Measurements from ENCODE around the gene TSPAN14.

The TSPAN14 gene

DNA sequence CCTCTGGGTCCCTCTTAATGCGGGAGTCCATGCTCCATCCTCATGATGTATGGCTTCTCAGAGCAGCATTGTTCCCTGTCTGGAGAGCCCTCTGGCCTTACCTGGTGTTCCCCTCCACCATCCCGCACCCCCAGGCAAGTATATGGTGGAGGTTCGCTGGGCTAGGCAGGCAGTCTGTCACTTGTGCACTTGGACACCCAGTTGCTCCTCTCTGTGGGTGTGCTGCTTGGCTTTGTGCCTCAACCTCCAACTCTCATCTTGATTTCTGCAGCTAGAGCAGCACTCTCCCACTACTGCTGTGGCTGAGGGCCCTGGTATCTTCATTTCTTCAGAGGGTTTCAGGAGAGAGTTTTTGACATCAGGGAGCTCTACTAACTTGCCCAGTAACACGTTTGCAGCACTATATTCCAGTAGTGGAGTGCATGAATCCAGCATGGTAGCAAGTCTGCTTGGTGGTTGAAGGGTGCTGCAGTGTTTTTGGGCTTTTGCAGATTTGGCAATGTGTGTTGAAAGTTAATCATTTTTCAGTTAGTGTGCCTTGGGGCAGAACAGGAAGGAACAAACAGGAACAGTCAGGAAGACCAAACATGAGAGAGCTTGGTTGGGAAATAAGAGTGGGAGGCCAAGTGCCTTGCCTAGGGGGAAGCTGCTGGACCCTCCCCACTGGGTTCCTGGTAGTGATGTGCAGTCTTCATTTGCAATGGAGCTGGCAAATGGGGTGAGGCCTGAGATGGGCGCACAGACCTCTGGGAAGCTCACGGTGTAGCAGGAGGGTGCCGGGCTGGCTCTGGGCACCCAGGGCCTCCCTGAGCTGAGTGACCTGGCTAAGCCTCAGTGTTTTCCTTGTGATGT lies 37.4 kb downstream of the TSPAN14 start:
- DNase-seq: no peak

DNA sequence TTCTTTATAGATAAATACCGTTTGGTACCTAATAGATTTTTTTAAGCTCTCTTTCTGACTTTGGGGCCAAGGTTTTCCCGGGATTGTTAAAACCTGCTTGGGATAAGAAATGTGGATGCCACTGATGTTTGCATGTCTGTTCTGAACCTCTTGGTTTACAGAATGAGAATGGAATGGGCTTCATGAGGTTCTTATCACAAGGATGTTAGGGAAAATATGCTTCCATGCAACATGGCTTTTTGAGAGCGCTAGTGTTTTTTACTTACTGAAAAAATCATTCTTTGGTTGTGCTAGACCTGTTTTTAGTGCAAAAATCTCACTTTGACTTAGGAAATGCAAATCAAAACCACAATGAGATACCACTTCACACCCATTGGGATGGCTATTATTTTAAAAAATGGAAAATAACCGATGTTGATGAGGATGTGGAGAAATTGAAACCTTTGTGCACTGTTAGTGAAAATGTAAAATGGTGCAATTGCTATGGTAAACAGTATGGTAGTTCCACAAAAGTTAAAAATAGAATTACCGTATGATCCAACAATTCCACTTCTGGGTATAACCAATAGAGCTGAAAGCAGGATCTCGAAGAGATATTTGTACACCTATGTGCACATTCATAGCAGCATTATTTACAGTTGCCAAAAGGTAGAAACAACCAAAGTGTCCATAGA lies 38.9 kb downstream of the TSPAN14 start:
- DNase-seq: no peak

DNA sequence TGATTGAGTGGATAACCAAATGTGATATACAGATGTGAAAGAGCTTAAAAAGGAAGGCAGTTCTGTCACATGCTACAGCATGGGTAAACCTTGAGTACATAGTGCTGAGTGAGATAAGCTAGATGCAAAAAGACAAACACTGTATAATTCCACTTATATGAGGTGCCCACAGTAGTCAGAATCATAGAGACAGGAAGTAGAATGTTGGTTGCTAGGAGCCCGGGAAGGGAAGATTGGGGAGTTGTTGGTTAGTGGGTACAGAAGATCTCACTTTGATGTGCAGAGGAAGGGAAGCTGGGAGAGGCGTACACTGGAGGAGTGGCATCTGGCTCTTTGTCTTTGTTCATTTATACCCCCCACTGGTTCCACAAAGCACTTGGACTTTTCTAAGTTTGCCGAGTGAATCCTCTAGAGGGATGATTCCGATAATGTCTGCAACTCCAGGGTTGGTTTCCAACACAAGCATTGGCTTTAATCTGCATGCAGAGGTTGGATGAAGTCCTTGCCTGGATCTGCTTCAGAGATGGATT lies 39.5 kb downstream of the TSPAN14 start:
- DNase-seq: peak in 1 of 5 donors; percentile 37

DNA sequence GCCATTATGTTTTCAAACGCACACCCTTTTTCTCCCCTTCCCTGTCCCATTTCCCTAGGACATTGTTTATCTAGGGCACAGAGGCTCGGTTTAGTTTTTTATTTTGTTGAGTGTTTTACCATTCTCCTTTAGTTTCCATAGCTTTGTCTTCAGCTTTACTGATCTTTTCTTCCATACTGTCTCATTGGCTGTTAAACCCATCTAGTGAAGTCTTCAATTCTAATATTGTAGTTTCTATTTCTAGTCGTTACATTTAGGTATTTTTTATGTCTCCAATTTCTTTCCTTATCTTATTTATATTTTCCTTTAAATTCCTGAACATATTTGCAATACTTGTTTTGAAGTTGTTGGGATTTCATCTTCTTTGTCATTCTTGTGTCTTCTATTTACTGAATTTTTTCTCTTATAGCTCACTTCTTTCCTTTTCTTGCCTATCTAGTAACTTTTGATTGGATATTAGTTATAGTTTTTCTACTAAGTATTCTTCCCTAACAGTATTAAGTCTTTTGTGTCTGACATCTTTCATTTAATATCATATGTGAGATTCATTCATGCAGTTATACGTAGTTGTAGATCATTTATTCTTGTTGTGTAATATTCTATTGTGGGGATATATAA lies 42.6 kb downstream of the TSPAN14 start:
- no peak for DNase-seq

DNA sequence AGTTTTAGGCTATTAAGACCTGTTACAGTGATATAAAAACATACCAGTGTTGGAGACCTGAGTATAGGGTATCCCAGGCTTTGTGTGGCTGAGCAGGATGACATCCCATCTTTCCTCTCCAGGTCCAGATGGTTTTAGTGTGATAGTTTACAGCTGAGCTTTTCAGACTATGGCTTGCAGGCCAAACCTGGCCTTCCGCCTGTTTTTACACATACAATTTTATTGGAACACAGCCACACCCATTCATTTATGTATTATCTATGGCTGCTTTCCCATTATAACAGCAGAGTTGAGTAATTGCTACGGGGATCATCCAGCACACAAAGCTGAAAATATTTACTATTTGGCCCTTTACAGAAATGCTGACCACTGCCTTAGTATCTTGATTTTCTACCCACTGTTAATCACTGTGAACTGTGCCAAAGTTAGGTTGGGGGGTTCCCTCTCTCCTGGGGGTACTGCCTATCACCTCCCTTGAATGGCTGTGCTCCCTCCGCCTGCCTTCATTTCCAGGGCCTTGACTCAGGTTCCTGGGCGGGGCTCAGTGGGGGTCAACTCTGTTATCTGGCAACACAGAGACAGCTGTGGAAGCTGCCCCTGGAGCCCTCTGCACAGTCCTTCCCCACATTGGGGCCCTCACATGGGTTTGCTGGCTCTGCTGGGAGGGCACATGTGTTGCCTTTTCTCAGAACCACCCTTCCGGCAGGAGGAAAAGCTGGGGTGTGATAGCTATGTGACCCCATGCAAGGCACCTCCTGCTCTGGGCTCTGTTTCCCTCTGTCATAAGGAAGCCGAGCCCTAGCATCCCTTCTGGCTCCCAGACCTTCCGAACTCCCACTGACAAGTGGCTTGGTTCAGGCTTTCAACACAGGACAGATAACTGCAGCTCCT lies 43.3 kb downstream of the TSPAN14 start:
- DNase-seq: peak in 1 of 5 donors; percentile 63

DNA sequence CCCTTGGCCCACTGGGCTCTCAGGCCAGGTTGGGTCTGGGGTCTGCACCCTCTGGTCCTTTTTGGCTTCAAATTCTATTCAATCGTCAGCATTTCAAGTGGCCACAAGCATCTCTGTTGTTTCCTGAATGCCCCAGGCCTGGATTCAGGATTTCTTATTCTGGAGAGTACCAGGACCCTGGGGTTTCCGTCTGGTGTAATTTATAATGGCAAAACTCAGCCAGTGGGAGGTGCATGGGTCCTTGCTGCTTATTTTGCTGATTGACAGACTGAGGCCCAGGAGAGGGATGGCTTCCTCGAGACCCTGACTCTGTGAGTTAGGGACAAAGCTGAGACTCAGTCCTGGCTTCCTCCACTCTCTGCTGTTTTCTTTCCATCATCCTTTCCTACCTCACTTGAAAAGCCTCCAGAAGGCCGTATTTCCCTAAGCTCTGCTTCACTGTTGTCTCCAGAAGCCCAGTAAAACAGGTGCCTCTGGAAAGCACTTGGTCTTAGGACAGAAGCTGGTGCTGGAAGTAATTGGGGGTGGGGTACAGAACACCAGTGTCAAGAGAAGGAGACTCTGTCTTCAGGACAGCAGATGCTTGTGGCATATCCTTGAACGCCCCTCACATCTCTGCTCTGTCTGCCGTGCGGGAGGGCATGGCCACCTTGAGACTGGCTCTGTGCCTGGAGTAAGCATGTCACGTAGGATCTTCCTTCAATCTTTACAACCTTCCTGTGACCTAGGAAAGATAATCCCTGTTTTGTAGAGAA lies 44.1 kb downstream of the TSPAN14 start:
- no peak for DNase-seq

DNA sequence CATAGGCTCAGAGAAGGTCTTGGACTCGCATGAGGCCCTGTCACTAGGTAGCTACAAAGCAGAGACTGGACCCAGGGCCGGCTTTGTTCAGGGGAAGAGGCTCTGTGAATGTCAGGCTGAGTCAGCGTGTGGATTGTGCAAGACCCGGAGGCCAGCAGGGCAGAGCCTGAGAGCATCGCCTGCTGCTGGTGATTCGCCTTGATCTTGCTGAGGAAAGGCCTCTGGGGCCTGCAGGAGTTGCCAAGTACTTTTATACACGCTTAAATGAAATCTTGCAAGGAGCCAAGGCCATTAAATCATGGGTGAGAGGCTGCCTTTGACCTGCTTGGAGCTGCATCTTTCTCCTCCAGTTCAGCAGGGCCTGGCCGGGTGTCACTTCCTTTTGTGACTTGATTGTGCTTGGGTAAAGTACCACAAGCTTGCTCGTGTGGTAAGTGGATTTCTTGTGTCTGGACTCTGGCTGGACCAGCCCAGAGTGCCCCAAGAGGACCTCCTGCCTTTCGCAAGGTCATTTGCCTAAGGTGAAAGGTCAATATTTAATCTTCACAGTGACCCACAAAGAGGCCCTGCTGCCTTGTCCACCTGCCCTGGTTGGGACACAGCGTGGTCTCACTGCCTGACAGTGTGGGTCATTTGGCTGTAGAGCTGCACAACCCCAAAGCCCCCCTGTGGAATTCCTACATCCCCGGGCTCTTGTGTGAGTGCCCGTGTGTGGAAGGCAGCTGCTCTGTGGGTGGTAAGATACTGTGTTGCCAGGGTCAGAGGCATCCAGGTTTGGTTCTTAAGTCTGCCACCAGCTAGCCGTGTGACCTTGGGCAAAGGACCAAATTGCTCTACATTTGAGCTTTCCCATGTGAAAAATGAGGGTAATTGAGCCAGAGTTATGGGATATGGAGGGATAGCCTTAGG lies 45.0 kb downstream of the TSPAN14 start:
- peak in 1 of 5 donors; percentile 74 for DNase-seq

DNA sequence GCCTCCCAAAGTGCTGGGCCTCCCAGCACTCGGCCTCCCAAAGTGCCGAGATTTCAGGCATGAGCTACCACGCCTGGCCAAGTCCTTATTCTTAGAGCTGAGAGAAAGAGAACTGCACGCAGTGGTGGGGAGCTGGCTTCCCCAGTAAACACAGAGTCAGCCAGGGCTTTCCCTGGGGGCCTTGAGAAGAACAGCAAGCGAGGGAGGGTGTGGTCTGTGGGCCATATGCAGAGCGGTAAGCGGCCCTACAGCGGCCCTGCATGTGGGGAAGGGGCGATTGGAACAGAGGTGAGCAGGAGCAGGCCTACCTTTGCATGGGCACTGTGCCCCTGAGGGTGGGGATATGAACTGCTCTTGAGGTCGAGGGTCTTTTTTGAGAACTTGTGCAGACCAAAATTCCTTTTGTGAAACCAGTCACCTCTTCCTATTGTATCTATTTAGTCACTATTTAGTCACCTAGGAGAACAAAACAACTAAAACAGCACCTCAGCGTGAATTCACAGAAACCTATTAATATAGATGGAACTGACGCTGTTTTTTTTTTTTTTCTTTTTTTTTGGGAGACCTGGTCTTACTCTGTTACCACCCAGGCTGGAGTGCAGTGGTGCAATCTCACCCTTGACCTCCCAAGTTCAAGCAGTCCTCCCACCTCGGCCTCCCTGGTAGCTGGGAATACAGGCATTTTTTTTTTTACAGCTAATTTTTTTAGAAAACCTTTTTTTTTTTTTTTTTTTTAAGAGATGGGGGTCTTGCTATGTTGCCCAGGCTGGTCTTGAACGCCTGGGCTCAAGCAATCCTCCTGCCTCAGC lies 46.7 kb downstream of the TSPAN14 start:
- no peak for DNase-seq

DNA sequence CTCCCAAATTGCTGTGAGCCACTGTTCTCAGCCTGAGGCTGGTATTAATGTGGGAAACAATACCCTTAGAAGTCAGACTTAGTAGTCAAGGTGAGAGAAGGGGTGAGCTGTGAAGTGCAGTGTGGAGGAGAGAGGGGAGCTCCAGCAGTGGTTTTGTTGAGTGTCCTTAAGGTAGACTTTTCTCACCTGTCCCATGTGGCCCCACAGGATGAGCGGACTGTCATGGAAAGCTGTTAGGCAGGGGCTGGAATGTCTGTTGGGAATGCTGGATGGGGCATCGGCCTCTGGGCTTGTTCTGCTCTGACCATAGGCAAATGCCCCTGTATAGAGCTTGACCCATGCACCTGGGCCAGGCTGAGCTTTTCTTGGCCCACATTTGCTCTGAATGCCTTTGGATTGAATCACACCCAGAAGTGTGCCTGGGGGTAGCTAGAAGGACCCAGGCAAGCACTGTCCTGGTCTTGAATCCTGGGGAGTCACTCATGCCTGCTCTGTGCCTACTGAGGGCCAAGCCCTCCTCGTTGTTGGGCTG lies 47.3 kb downstream of the TSPAN14 start:
- no peak for DNase-seq

DNA sequence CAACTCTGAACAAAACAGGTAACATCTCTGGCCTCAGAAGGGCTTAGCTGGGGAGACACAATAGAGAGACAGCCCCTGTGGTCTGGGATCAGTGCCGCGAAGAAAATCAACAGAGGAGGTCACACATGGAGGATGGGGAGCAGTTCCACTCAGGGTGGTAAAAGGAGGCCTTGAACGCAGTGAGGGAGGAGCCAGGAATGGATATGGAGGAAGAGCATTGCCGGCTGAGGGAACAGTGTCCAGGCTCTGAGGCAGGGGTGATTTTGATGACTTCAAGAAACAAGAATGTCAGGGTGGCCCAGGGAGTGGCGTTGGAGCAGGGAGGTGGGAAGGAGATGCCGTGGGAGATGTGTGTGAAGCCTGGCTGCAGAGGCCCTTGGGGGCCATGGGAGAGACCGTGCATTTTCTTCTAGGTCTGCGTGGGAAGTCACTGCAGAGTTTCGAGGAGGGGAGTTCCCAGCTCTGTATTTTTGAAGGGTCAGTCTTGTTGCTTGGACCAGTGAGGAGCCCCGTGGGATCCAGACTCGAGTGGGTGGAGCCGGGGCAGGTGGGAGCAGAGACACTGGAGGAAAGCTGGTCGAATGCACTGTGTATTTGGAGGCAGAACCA lies 47.9 kb downstream of the TSPAN14 start:
- DNase-seq: no peak

DNA sequence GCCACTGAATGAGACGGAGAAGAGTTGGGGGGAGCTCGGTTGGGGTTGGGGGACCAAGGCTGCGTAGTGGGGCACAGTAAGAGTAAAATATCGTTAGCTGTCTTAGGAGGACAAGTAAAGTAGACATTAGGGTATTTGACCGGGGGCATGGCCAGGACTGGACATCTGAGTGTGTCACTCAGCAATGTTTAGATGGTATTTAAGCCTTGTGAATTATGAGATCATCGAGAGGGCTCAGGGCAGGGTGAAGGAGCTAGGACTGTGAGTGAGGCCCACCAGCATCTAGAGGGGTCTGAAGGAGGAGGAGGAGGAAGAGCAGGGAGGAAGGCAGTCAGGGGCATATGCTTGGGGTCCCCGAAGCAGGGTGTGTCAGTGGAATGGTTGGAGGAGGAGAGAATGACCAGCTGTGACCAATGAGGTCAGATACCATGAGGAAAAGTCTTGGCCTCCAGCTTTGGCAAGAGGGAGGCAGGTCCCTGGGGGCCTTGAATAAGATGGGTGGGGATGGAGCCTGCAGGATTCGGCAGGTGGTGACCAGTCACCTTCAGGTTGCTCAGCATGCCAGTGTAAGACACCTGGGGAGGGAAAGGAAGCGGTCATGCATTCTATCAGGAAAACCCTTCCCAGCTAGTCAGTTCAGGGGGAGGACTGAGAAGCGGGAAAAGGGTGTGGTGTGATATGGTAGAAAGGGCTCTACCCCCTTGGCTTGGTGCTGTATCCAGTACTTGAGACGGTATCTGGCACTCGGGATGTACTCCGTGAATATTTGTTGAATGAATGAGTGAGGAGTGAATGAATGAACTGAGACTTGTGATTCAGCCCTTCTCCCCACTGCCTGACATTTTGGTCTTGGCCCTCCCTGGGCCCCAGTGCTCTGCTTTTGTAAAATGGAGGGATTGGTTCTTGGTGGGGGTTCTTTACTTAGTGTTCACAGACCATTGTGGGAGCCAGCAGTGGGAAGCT lies 48.8 kb downstream of the TSPAN14 start:
- DNase-seq: no peak

DNA sequence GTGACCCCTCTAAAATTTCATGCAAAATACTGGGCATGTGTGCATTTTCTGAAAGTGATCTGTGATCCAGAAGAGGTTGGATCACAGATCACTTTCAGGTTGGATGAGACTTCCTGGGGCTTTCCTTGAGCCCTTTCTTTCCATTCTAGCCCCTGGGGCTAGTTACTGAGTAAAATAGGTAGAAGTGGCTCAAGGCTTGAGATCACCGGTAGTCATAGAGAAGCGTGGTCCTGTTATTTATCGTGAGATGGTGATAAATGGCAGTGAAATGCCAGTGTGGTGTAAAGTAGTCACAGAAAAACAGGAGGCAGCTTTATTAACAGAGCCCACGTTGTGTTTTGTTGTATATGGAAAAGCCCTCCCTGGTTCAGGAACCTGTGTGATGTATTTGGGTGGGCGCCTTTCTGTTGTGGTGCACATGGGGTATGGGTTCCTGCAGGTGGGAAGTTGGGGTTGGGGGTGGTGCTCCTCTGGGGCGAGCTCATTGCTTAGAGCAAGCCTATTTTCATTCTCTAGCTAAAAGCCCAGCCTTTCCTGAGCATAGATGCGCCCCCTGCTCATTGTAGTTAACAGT lies 49.6 kb downstream of the TSPAN14 start:
- no peak for DNase-seq

DNA sequence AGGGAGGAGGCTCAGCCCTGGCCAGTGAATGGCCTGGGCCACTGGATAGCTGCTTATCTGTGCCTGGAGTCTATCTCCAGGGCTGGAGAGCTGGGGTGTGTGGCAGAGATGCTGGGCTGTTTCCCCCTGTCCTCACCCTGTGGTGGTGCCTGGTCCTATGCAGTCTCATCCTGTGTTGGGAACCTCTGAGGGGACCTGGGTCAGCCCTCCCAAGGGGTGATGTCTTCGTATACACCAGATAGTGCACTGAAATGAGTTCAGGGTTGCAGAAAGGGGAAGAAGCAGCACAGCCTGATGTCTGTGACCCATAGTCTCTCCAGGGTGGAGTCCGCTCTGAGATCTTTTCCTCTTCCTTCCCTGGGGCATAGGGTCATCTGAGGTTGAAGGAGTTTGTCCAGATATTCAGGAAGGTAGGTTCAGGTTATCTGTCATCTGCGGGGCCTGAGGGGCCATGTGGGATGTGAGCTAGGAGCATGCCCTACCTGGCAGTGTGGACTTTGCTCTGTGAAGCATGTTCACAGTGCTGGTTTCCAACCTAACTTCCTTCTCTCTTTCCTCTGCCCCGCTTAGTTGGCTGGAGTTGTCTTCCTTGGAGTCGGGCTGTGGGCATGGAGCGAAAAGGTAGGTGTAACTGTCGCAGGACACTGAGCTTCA lies 50.2 kb downstream of the TSPAN14 start:
- DNase-seq: no peak

DNA sequence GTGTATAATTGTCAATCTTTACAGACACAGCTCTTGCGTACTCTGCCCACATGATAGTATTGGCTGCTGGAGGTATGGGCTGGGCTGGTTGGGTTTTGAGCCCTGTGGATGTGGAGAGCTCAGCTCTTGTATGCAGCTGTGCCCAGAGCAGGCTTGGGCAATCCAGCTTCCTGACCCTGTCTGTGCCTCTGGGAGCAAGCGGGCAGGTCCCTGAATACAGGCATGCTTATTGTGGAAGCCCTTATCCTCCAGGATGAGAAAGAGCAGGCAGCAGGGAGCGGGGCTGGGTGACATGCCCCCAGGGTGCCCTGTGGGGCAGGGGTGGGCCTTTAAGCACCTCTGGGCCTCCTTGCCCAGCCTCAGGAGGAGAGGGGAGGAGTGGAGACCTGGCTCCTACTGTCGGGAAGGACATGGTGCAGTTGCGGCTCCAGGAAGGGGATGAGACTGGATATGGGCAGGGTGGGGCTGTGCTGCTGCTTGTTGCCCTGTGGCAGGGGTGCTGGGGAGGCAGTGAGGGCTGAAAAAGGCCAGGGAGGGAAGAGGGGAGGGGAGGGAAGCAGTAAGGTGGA lies 50.9 kb downstream of the TSPAN14 start:
- no peak for DNase-seq

DNA sequence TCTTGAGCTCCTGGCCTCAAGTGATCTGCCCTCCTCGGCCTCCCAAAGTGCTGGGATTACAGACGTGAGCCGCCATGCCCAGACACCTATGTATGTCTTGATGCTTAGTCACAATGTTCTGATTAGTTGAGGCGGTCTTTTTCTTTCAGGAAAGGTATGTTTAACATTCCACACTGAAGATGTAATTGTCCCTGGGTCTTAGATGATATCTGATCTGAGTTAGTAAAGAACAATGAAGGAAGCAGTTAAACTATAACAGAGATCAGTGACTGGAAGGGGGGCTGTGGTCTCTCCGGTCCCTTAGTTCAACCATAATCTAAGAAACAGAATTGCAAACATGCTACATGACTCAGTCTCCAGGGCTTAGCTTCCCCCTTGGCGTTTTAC lies 52.1 kb downstream of the TSPAN14 start:
- no peak for DNase-seq

DNA sequence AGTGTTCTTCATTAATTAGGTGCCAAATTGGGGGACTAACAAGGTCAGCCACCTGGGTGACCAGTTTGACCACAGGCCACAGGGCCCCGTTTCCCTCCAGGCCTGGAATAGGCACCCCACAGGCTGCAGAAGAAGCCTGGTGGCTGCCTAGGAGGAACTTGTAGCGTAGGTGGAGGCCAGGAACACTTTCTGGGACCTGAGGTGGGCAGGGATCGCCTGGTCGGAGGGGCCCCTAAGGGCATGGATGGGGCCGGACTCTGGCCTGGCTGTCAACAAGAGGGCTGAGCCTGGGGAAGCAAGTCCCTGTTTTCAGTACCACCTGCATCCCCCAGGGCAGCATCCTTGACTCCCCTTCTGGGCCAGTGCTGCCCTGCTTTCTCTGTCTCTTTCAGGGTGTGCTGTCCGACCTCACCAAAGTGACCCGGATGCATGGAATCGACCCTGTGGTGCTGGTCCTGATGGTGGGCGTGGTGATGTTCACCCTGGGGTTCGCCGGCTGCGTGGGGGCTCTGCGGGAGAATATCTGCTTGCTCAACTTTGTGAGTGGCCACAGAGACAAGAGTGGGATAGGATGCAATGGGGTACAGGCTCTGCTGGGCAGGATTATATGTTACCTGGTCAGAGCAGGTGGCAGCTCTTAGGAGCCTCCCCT lies 52.9 kb downstream of the TSPAN14 start:
- DNase-seq: no peak
